SU-DHL-6 (cell line): ENCODE measurements around the gene AGAP1.

ENCODE experiments used
- H2AFZ ChIP-seq: fragments of 200-600 bp; sonication (generic); 2 replicates; pipeline ENCODE4 v1.6.1; 2014; ENCODE audit warnings: low read depth, mild to moderate bottlenecking, moderate library complexity, mixed read lengths, antibody characterized with exemption, low read length; ENCODE audit not compliant: severe bottlenecking
- H3F3A ChIP-seq: fragments of 200-600 bp; shearing (Covaris generic); 2 replicates; pipeline ENCODE4 v1.6.0; 2016; ENCODE audit warnings: antibody characterized with exemption, mild to moderate bottlenecking; ENCODE audit not compliant: insufficient read depth
- H3K27ac ChIP-seq: fragments of 200-600 bp; sonication (generic); 2 replicates; pipeline ENCODE4 v1.5.1; 2016; ENCODE audit warnings: low read depth, mild to moderate bottlenecking, low read length, moderate library complexity, mixed read lengths
- H3K27me3 ChIP-seq: fragments of 200-600 bp; sonication (generic), shearing (Covaris generic); 2 replicates; pipeline ENCODE4 v1.6.0; 2014; ENCODE audit warnings: mild to moderate bottlenecking, low read length
- H3K36me3 ChIP-seq: fragments of 200-600 bp; sonication (generic); 2 replicates; pipeline ENCODE4 v1.6.1; 2014; ENCODE audit warnings: mild to moderate bottlenecking, low read length, mixed read lengths
- H3K4me2 ChIP-seq: fragments of 300-600, 200-600 bp; shearing (Covaris generic), sonication (generic); 2 replicates; pipeline ENCODE4 v1.6.0; 2014; ENCODE audit warnings: low read length, low read depth, mild to moderate bottlenecking; ENCODE audit not compliant: poor library complexity, severe bottlenecking
- H3K4me3 ChIP-seq: fragments of 200-600 bp; sonication (generic); 2 replicates; pipeline ENCODE4 v1.5.1; 2014; ENCODE audit warnings: antibody characterized with exemption, low read length, mild to moderate bottlenecking, mixed read lengths; ENCODE audit not compliant: insufficient read depth, poor library complexity, severe bottlenecking
- H3K79me2 ChIP-seq: fragments of 200-600 bp; sonication (generic); 2 replicates; pipeline ENCODE4 v1.6.1; 2014; ENCODE audit warnings: mild to moderate bottlenecking, low read length, moderate library complexity; ENCODE audit not compliant: insufficient read depth
- H3K9ac ChIP-seq: fragments of 200-600 bp; sonication (generic); 2 replicates; pipeline ENCODE4 v1.7.0; 2014; ENCODE audit warnings: mild to moderate bottlenecking, low read length
- H3K9me2 ChIP-seq: fragments of 200-600 bp; sonication (generic); replicated peaks from 2 replicates; pipeline ENCODE4 v1.6.1; 2014; ENCODE audit warnings: low read length; ENCODE audit not compliant: insufficient read depth
- H3K9me3 ChIP-seq: fragments of 200-600 bp; sonication (generic); 2 replicates; pipeline ENCODE4 v1.6.1; 2014; ENCODE audit warnings: low read length, mixed read lengths; ENCODE audit not compliant: insufficient read depth
- H4K20me1 ChIP-seq: fragments of 200-600 bp; sonication (generic); 2 replicates; pipeline ENCODE4 v1.6.1; 2014; ENCODE audit warnings: low read depth, mild to moderate bottlenecking, antibody characterized with exemption, low read length, moderate library complexity, mixed read lengths
- EZH2phosphoT487 ChIP-seq: fragments of 200-600 bp; sonication (generic), shearing (Covaris generic); conservative IDR thresholded peaks from 2 replicates; pipeline ENCODE4 v1.6.1; 2018; ENCODE audit warnings: mild to moderate bottlenecking, antibody characterized with exemption, low read length, moderate library complexity, mixed read lengths
- TF ChIP-seq, protein P1 (sequence below): fragments of 200-600 bp; sonication (generic); IDR thresholded peaks from one replicate; pipeline ENCODE4 v1.5.1; 2017; ENCODE audit warnings: antibody characterized with exemption, mild to moderate bottlenecking, low read length, moderate library complexity; ENCODE audit not compliant: insufficient read depth, poor library complexity, severe bottlenecking

AGAP1 gene

DNA sequence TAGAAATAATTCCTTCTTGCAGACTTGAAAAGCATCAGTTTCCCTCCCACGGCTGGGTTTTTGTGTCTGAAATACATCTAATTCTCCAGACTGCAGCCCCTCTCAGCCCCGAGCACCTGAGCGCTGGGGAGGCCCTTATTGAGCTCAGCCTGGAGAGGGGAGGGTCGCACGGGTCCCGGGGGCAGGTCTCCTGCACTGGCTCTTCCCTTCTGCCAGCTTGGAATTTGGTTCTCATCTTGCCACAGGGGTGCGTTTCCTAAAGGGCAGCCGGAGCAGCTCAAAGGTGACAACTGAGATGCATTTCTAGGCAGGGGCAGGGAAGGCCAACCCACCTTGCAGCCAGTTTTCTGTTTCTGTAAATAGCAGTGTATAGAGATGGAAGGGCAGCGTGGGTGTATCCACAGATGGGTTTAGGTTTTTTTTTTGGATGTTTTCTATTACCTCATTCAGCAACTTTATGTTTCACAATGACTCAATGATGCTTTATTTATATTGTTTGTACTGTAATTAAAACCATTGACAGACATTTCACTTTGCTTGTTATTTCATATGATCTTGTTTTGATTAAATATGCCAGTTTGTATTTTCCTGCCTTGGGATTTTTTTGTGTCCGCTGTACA is 637.3 kb downstream of the AGAP1 start:
- no peaks in the 10 kb centered on the region for H3K36me3 ChIP-seq
- no peak overlapping the region for H3K27ac ChIP-seq
- H3K4me2 ChIP-seq, result no peak overlapping the region
- H3K9ac ChIP-seq, result no peak overlapping the region
- H3K79me2 ChIP-seq, result no peaks in the 10 kb centered on the region
- H2AFZ ChIP-seq, result no peak overlapping the region
- H3K9me3 ChIP-seq, result no peaks in the 10 kb centered on the region
- no peaks in the 10 kb centered on the region for H4K20me1 ChIP-seq
- no peaks in the 10 kb centered on the region for H3K27me3 ChIP-seq
- no peaks in the 10 kb centered on the region for H3K9me2 ChIP-seq
- no peak overlapping the region for H3K4me3 ChIP-seq
- H3F3A ChIP-seq, result no peaks in the 10 kb centered on the region
- no peak for TF ChIP-seq EZH2phosphoT487
- TF ChIP-seq, protein P1, sequence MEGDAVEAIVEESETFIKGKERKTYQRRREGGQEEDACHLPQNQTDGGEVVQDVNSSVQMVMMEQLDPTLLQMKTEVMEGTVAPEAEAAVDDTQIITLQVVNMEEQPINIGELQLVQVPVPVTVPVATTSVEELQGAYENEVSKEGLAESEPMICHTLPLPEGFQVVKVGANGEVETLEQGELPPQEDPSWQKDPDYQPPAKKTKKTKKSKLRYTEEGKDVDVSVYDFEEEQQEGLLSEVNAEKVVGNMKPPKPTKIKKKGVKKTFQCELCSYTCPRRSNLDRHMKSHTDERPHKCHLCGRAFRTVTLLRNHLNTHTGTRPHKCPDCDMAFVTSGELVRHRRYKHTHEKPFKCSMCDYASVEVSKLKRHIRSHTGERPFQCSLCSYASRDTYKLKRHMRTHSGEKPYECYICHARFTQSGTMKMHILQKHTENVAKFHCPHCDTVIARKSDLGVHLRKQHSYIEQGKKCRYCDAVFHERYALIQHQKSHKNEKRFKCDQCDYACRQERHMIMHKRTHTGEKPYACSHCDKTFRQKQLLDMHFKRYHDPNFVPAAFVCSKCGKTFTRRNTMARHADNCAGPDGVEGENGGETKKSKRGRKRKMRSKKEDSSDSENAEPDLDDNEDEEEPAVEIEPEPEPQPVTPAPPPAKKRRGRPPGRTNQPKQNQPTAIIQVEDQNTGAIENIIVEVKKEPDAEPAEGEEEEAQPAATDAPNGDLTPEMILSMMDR, result no peak

DNA sequence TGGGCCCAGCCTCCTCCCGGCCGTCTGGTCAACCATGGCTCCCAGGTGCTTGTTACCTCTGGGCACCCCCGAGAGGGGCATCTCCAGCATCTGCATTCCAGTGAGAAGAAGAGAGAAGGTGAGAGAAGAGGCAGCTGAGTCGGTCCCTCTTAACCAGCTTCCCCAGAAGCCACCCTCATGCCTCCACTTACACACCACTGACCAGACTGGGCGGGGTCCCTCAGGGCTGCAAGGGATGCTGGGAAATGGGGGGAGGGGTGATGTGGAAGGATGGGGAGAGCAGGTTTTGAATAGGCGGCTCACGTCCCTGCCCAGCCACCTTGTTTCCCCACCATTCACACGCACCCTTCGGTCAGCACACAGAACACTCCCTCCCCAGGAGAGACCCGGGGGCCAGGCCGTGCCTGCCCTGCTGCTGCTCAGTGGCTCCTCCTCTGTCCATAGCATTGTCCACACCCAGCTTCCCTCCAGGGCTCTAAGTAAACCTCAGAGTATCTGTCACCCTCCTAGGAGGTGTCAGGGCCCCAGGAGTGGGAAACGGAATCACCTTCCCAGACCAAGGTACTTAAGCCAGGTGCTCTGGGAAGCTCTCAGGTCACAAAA is 639.7 kb downstream of the AGAP1 start:
- Histone ChIP-seq H3K9ac (no peak overlapping the region), H3K4me2 (no peak overlapping the region), H3K9me2 (no peaks in the 10 kb centered on the region), H3K36me3 (no peaks in the 10 kb centered on the region), H2AFZ (no peak overlapping the region), H3K4me3 (no peak overlapping the region), H4K20me1 (no peaks in the 10 kb centered on the region), H3K79me2 (no peaks in the 10 kb centered on the region), H3K27ac (no peak overlapping the region), H3F3A (no peaks in the 10 kb centered on the region), H3K27me3 (no peaks in the 10 kb centered on the region), H3K9me3 (no peaks in the 10 kb centered on the region)
- TF ChIP-seq EZH2phosphoT487, result no peak
- TF ChIP-seq, protein P1, result no peak

DNA sequence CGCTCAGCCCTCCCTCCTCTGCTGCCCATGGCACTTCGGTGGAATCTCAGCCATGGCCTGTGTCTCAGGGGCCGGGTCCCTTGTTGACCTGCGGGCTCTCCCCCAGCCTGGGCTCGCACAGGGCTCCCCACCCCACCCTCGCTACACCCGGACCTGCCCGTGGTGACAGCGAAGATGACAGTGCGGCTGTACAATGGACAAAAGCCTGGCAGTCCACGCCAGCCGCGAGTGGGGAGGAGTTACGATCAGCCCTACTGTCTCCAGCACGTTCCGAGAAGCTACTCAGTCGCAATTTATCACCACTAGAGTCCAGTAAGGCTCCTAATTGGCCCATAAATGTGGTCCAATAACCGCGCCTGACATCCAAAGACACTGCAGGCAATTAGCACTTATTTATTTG is 642.7 kb downstream of the AGAP1 start:
- no peaks in the 10 kb centered on the region for H4K20me1 ChIP-seq
- H3K27ac ChIP-seq, result no peak overlapping the region
- no peak overlapping the region for H3K9ac ChIP-seq
- H3K9me3 ChIP-seq, result no peaks in the 10 kb centered on the region
- H3K4me2 ChIP-seq, result no peak overlapping the region
- H3K36me3 ChIP-seq, result no peaks in the 10 kb centered on the region
- no peak overlapping the region for H3K4me3 ChIP-seq
- H3F3A ChIP-seq, result no peaks in the 10 kb centered on the region
- no peak overlapping the region for H2AFZ ChIP-seq
- H3K9me2 ChIP-seq, result no peaks in the 10 kb centered on the region
- no peaks in the 10 kb centered on the region for H3K79me2 ChIP-seq
- TF ChIP-seq, protein P1, result no peak
- TF ChIP-seq EZH2phosphoT487, result no peak
- no peaks in the 10 kb centered on the region for H3K27me3 ChIP-seq
